ENCODE data around the gene KCTD1.

Gene KCTD1

DNA sequence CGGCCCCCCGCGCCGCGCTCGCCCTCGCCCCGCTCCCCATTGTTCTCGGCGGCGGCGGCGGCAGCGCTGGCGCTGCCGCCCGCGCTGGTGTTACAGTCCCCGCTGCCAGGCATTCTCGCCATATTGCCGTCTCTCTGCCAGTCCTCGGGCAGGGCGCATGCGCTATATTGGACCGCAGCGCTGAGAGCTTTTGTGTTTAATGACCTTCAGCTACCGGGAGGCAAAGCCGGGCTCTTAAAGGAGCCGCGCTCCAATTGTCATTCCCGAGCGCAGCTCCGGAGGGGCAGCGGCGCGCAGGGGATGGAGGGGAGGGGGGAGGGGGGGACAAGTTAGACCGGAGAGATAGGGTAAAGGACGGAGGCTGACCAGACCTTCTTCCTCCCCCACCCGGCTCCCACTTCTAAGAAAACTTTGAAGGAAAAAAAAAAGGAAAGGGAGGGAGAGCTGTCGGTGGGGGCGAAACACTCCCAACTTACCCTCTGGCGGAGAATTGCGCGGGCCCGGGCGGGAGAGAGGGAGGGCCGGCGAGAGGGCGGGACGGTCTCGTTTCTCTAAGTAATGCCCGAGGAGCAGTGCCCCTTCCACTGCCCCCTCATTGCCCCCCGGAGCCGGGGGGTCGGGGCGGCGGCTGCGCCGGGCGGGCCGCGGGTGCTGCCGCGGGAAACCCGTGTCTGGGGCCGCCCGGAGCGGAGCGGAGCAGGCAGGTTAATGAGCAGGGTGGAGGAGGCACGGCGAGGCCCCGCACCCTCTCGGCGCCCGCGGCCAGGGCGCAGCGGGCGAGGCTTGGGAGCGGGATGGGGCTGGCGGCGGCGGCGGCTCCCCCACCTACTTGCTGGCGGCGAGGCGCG lies at the start of gene KCTD1:
TSS of gene KCTD1 (minus strand) at position 139 of the 848 bp plus-strand sequence. CDS start at position 122, 17 bp downstream.
- peak; percentile 81 for DNase-seq

DNA sequence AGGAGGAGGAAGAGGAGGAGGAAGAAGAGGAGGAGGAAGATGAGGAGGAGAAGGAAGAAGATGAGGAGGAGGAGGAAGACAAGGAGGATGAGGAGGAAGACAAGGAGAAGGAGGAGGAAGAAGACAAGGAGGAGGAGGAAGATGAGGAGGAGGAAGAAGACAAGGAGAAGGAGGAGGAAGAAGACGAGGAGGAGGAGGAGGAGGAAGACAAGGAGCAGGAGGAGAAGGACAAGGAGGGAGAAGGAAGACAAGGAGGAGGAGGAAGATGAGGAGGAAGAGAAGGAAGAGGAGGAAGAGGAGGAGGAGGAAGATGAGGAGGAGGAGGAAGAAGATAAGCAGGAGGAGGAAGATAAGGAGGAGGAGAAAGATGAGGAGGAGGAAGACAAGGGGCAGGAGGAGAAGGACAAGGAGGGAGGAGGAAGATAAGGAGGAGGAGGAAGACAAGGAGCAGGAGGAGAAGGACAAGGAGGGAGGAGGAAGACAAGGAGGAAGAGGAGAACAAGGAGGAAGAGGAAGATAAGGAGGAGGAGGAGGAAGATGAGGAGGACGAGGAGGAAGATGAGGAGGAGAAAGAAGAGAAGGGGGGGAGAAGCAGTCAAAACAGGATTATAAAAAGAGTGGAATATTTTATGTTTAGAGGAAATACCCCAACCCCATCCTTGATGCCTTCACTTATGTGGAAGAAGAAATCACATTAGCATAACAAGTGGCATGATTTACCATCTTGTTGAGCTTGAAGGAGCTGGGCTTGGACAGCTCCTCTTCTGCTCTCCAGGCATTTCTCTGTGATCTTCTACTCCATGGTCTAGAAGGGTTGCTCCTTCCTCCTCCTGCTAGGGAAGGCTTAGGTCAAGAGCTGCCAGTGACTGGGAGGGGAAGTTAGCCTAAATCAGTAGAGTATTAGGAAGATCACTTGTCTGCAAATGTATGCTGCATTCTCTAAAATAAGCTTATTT lies 45.3 kb upstream of the KCTD1 start:
- DNase-seq, result no peak

DNA sequence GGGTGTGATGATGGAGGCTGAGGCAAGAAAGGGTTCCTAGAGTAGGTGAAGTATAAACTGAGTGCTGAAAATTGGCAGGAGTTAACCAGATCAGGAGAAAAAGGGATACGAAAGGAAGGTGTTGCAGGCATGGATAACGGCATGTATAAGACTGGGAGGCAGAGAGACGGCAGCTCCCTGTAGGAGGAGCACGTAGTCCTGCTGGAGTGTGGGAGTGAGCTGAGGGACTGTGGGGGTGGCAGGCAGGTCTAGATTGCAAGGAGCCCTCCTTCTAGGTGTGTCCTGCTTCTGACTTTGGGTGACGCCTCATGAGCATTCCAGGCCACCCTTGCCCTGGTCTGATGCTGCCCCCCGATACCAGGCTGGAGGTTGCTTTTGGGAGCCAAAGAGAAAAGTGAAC lies 36.4 kb upstream of the KCTD1 start:
- DNase-seq, result no peak

DNA sequence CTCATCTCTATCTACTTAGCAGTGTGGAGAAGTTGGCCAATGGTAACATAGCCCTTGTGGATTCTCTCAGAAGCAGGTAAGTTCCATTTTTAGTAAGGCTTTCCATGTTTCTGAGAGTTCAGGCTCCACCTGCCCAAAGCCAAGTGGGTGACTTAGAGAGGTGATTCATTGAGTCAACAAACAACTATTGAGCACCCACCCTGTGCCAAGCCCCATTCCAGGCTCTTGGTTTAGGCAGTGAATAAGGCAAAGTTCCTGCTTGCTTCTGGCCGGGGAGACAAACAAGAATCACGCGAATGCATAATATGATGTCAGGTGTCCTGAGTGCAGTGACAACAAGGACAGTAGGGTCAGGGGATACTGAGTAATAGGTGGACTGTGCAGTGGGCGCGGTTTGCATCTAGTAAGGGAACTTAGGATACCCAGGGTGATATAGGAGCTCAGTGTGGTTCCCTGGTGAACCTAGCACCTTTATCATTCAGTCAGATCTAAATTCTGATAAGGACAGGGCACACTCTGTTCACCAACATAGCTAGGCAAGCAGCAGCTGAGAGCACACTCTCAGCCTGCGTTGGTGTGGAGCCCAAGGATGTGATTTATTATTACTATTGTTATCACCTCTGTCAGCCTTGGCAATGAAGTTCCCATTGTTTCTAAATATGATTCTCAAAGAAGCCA lies 31.7 kb upstream of the KCTD1 start:
- DNase-seq, result no peak

DNA sequence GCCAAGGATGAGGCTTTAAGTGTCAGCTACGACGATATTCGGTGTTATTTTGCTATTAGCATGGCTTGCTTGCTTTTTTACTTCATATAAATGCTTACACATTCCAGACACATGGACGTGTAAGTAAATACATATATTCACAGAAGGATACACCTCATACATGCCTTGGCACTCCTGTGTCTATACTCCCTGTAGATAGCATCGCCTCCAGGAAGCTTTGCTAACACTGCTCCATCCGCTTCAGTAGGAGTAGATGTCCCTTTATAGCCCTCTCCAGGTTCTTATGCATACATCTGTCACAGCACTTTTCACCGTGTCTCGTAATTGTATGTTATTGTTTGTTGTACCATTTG lies 27.5 kb upstream of the KCTD1 start:
- no peak for DNase-seq

DNA sequence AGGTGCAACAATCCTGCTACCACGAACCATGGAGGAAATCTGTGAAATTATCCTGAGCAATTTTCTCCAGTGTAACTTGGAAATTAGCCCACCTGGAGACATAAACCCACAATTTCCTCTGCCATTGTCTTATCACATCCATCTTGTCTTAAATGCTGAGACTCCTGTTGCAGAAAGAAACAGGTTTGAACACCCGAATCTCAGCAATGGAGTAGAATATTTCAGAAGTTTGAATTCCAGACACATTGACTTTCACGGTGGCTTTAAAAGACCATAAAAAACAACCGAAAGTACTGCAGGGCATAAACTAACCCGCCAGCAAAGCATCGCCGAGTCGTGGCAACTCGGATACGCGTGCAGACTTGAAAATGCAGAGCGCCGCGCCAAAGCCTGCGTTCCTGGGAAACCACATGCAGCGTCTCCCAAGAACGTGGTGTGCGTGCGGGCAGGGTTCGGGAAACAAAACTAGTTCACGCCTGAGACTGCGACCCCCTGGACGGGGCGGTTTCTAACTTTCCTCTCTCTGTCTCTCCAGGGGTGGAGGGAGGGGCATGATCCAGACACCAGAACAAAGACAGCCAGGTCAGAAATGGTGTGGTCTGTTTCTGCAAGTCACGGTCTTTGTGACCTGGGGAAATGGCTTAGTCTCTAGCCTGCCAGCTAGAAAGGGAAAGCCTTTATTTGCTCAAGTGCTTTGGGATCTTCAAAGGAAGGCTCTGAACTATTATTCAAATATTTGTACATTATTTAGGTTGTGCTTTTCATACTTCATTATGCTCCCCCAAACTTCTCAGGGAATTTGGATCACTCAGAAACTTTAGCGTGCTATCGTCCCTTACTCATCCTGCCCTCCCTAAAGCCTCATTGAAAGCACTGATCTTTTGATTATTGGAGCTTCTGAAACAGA lies 26.9 kb upstream of the KCTD1 start:
- peak; percentile 13 to 31 for DNase-seq

DNA sequence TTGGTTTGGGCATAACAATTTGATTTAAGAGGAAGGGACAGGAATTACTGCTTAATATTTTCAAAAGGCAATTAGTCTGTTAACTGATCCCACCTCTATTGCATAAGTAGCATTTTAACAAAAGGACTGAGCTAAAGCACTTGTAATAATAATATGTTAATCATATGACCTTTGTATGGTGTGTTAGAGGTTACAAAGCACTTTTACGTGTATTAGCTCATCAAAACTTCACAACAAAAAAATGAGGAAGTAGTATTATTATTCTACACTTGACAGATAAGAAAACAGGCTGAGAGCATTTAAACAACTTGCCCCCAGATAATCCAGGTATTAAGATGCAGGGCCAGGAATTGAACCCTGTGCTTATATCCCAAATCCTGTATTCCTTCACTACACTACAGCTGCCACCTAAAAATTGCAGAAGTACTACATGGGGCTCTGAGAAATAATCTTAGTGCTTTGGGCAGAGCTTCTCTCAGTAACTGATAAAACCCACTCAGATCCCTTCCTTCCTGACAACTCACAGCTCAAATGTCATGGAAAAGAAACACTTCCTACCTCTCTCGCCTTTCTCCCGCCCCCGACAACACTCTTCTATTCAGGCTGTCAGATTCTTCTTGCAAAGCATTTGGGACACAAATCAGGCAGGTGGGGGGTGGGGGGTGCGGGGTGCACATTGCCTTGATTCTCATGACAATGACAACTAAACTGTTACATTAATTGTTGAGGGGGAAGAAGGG lies 20.7 kb upstream of the KCTD1 start:
- DNase-seq, result peak in 1 of 2 experiments; percentile 19

DNA sequence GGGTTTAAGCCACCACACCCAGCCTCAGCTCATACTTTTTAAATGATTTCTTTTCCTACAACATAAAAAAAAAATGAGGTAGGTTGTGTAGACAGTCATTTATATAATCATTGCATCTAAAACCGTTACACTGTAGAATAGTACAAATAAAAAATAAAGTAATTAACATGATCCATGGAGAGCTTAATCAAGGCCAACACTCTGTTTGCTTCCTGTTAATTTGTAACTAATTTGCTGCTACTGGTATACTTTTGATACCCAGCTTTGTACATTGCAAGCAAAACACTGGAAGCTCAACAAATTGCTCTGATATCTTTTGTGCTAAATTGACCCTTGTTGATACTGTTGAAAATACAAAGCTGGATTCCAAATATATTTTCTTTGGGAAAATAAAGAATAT lies 20.2 kb upstream of the KCTD1 start:
- DNase-seq, result no peak

DNA sequence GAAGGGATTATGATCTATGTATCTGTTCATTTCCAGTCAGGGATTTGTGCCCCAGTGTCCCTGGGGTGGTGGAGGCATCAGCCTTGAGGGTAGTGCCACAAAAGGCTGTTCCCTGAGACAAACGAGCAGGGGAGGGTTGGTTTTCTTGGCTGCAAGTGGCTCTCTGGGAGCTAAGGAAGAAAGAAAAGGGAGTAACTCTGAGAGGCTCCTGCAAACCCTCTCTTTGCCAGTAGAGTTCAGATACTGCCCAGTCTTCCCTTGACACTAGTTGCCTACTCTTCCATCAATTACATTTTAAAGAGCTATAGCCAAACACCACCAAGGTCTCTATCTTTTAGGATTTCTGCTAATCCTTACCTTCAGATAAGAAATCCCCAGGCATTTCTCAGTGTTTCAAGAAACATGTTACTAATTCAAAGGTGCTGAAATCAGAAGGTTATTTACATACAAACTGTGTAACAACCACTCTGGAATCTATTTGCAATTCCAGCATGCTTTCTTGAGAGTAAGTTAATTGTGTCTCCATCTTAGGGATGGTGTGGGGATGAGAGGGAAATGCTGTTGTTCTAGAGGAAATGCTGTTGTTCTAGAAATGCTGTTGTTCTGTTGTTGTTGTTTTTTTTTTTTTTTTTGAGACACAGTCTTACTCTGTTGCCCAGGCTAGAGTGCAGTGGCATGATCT lies 18.7 kb upstream of the KCTD1 start:
- DNase-seq, result peak in 1 of 2 experiments; percentile 2

DNA sequence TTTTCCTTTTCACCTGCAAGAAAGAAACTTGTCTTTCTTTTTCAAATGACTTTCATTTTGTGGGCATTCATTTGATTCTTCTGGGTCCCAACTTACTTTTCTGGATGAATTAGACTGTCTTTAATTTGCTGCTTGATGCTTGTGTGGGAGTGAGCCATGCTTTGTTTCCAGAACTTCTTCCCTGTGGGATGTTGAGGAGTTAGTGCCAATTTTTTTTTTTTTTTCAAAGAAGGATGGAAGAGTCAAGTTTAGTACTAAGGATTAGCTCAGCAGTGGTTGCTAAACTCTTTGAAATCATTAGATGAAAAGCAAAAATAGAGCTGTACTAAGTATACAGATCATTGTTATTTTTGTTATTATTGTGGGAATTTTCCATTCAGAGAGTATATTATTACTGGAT lies 17.2 kb upstream of the KCTD1 start:
- DNase-seq, result no peak

DNA sequence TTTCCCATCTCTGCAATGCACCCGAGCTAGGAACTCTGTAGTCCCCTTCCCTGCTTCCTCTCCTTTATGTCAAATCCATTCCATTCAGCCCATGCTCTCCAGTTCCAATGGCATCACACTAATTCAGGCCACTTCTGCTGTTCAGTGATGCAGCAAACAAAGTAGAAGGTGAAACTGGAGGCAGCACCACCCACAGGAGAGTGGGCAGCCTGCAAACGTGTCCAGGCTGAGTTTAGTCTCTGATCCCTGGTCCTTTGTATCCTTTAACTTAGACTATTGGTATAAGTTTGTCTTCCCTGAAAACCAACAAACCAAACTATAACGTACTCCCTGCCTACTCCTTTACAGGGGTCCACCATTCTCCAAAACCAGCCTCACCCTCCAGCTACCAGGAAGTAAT lies 14.7 kb upstream of the KCTD1 start:
- DNase-seq, result no peak

DNA sequence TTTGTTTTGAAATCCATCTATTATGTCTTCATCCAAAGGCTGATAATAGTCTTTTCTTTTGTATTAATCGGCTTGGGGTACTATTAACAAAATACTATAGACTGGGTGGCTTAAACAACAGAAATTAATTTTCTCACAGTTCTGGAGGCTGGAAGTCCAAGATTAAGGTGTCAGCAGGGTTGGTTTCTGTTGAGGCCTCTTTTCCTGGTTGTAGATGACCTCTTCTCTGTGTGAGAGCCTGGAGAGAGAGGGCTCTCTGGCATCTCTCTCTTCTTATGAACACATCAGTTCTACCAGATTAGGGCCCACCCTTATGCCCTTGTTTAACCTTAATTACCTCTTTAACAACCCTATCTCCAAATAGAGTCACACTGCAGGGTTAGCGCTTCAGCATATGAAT lies 14.2 kb upstream of the KCTD1 start:
- no peak for DNase-seq

DNA sequence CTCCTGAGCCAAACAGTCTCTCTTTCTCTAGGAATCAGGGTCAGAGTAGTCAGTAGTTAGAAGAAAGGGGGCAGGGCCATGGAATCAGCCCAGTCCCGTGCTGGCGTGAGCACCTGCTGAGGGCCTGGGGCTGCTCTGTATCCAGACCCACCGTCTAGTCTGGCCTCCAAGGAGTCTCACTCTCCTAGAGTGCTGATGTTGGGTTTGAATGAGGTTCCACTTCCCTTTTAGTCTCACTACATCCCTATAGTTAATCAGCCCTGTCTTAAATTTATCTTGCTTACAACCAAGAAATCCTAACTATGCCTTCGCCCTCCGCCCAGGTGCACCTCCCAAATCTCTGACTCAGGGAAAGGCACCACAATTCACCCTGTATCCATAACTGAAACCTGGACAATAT lies 13.4 kb upstream of the KCTD1 start:
- DNase-seq, result no peak

DNA sequence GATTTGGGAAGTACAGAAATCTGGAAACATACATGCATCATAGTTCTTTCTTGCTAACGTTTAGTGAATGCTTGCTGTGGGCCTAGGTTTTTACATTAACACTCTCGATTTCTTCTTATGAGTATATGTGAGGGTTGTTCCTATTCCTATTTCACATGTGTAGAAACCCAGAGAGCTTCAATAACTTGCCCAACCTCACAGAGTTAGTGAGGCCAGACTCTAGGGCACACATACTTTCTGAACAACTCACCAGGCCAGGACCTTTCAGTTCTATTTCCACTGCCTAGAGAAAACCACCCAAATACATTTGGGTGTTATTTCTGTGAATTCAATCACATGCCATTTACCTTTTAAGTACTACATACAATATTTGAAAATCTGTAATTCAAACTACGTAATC lies 8.2 kb upstream of the KCTD1 start:
- no peak for DNase-seq

DNA sequence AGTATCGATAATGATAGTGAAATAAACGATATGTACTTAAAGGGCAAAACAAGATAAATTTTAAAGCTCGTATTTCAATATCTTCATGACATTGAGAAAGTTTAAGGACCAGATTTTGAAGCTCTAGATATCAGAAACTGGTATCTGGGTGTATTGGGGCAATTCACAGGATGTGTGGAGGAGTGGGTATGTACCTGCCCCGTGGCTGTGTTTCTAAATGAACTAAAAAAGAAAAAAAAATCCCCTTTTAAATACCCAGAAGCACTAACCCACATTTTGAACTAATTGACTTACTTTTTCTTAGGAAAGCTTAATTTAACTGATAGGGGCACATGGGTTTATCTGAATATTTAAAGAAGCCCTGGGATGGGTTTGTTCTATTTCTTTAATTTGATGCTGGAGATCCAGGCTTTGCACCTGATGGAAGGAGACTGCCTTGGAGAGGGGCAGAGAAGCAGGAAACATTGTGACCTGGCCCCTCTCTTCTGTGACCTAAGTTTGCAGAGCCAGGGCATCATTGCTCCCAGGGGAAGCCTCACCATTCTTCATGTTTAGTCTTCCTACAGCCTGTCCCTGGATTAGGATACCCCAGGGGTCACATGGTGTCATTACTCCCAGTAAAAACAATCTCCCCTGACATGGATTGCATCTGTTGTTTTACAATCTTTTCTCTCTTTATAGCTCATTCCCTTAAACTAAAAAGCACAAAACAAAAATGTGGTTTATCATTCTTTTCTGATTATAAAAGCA lies 7.6 kb upstream of the KCTD1 start:
- no peak for DNase-seq

DNA sequence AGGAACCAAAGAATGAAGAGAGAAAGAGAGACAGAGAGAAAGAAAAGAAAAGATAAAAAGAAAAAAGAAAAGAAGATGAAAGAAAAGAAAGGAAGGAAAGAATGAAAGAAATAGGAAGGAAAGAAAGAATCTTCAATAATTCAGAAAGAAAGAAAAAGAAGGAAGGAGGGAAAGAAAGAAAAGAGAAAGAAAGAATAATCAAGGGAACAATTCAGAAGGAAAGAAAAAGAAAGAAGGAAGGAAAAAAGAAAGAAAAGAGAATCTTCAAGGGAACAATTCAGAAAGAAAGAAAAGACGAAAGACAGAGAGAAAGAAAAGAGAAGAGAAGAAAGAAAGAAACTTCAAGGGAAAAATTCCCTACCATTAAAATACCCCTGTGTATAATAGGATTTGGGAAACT lies 5.6 kb upstream of the KCTD1 start:
- no peak for DNase-seq

DNA sequence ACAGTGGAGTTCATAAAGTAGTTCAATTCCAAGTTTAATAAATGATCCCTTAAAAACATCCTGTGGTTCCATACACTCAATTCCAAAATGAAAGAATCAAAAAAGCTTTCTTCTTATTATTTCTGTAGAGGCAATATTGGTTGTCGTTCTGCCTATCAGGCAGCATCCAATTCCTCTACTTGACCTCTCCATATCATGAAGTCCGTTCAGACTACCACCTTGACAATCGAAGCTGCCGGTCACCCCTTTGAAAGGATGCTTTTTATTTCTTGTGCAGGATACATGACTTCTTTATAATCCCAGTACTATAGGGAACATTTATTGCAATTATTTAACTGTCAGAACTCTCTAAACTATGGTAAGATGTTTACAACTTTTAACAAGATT lies 3.3 kb upstream of the KCTD1 start:
- no peak for DNase-seq

DNA sequence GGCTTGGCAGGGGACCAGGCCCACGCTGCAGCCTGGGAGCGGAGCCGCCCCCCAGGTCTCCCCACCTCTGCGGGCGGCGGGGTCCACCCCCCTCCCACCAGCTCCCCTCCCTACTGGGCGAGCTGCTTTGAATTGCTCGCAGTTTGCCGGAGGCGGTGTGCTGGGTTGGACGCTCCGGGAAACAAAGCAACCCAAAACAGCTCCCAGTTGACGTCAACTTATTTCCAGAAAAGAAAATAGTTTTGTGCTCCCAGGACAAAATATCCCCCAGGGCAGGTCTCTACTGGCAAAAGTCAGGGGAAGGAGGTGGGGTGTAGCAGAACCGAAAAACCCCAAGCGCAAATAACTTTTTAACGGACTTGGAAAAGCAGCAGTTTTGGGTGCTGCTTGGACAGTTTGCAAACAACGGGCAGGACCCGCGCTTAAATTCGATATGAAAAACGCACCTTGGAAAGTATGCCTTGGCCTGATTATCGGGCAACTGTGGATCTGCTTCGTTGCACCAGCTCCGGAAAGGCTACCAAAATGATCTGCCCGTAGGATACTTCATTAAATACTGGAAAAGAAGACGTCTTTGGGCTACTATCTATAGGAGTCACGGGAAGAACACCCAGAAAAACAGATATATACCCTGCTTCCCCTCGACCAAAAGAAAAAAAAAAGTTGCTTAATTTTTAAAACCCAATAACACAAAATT lies 2.8 kb upstream of the KCTD1 start:
- DNase-seq, result no peak

DNA sequence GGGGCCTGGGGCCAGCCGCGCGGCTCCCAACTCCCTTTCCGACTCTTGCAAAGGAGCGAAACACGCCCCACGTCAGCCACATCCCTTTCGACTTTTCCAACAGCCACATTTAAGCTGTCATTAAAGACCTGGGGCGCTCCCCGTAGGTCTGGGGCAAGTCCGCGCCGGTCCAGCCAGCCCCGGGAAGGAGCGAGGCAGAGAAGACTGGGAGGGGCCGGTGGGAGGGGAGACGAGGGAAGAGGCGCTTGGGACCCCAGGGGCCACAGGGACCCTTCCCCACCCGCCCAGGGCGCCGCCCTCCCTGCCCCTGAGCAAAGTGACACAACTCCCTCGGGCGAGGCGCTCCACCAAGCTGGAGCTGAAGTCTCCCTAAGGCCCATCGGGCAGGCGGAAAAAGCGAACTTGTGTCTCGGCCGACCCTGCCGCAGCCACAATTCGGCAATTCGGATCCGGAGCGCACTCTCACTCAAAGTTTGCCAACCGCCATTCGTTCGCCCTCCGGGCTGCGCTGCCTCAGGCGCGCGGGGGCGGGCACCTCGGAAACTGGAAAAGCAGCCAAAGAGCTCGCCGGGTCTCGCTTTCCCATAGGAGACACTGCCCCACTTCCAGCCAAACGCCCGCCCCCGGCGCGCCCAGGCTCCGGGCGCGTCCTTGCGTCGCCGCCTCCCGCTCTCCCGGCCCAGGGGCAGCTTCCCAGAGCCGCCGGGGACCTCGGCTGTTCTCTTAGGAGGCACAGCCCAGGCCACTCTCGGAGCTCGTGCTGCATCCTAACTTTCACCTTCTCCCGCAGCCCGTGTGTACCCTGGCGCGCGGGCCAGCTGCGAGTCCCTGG lies 1.1 kb upstream of the KCTD1 start:
- peak; percentile 20 to 44 for DNase-seq
